ELF-1 (cell line): ENCODE measurements around the gene GNAZ.

Source experiments
- DNase-seq: peaks from one replicate; pipeline ENCODE4 v3.0.0-alpha.2; 2016; ENCODE audit warnings: low read depth, low spot score

Gene GNAZ

GRCh38 chr22:23154461-23154860 lies 84.1 kb downstream of the GNAZ start:
- no peak for DNase-seq

- DNase-seq: no peak
Measured at GRCh38 chr22:23155143-23155542, 84.8 kb downstream of the GNAZ start.

- DNase-seq: no peak
Measured at GRCh38 chr22:23155831-23156230, 85.5 kb downstream of the GNAZ start.

DNA sequence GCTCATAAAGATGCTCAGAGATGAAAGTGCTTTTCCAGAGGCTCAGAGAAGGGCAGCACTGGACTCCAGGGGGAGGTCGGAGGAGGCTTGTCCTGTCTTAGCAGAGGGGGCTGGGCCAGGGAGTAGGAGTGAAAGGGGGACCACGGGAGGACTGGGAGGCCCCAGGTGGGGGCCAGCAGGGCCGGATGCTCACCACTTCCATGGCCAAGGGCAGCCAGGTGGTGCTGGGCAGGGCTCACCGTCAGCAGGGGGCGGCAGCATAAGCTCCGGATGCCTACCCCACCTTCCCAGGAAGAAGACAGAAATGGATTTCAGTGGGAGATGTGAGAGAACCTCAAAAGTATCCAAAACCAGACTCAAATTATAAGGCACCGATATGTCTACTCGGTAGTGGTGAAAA lies 86.0 kb downstream of the GNAZ start:
- no peak for DNase-seq

DNA sequence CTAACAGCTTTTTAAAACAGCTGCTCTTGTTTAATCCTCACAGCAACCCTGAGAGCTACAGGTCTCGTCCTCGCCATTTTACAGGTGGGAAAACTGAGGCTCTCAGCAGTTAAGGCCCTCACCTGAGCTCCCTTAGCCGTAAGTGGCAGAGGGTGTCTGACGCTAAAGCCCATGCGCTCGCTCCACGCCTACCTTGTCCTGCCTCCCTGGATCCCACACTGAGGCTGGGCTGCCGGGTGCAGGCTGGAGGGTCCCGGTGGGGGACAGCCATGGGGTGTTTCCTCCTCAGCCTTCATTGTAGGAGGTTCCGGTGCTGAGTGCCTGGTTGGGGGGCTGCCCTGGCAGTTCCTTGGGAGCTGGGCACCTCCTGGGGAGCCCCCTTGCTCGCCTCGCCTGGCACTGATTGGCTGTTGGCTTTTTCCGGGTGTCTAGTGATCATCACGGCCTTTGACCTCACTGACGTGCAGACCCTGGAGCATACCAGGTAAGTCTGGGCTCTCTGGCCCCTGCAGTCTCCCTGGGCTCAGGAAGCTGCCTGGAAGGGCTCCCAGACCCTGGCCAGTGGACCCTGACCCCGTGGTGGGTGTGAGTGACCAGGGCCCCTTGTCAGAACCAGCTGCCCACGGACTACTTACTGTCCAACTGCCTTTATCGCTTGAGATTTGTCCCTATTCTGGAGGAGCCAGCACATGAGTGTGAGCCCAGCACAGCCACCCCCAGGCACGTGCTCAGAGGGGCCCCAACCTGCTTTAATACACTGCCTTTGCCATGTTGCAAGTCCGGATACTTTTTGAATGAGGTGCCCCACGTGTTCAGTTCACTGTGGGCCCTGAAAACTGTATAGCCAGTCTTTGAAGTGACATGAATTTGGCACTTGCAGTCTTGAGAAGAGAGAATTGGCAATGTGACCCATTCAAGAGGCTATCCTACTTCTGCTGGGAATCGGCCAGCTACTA lies 87.5 kb downstream of the GNAZ start:
- no peak for DNase-seq

DNA sequence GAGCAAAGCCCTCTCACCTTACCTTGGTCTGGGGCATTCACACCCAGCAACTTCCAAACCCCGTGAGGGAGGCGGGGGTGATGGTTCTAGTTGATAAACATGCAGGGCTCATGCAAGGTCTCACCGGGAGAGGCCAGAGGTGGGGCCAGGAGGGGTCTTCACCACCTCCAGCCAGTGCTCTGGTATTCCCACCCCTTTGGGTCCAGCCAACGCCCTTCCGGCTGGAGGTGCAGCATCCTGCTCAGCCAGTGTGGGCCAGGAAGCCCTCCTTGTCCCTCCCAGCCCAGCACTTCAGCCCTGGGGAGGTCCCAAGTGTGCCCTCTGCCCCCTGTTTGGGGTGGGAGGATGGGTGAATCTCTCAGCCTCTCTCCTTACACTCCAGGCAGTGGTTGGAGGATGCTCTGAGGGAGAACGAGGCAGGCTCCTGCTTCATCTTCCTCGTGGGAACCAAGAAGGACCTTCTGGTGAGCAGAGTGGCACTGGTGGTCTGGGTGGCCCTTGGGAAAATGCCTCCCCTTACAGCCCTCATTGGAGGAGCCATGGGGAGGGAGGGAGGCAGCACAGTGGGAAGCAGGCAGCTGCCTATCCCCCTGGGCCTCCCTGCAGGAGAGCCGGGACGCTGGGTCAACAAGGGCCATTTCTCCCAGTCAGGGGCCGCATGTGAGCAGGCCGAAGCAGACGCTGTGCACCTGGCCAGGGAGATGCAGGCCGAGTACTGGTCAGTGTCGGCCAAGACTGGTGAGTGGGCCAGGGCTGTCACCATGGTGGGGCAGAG lies 88.4 kb downstream of the GNAZ start:
- no peak for DNase-seq

- DNase-seq: no peak
Measured at GRCh38 chr22:23159291-23159630, 88.9 kb downstream of the GNAZ start.

DNA sequence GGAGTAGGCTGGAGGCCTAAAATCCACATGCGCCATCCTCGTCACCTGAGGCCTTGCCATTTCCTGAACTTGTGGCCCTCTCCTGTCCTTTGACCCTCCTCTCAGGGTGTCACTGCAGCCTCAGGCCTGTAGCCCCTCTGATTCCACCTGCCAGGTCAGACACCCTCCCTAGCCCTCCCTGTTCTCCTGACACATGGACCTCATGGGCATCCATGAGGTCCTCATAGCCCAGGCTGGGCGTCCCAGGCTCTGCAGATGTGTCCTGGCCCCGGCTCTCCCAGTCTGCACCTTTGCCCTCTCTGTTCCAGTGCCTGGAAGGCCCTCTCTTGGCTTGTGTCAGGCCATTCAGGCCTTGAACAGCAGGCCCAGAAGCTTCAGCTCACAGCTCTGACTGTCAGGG lies 90.7 kb downstream of the GNAZ start:
- no peak for DNase-seq

DNA sequence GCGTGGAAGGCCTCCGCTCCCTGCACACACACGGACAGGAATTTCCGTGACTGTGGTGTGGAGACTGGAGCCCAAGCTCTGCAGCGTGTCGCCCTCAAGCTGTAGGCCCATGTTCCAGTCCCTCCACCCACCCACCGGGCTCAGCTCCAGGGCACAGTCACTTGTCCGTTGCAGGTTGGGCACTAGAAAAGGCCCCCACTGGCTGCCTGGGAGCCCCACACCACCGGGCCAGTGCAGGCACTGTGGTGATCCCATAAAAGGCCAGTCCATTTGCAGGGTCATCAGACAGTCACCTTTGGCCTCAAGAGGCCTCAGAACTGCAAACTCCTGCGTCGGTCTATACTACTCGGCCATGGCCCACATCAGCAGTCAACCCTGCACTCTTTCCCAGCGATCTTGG lies 91.3 kb downstream of the GNAZ start:
- DNase-seq: no peak

- DNase-seq: no peak
Measured at GRCh38 chr22:23163665-23164064, 93.3 kb downstream of the GNAZ start.

GRCh38 chr22:23164091-23164490 lies 93.8 kb downstream of the GNAZ start:
- DNase-seq: no peak

GRCh38 chr22:23166042-23166831 lies 95.9 kb downstream of the GNAZ start:
- DNase-seq: no peak

DNA sequence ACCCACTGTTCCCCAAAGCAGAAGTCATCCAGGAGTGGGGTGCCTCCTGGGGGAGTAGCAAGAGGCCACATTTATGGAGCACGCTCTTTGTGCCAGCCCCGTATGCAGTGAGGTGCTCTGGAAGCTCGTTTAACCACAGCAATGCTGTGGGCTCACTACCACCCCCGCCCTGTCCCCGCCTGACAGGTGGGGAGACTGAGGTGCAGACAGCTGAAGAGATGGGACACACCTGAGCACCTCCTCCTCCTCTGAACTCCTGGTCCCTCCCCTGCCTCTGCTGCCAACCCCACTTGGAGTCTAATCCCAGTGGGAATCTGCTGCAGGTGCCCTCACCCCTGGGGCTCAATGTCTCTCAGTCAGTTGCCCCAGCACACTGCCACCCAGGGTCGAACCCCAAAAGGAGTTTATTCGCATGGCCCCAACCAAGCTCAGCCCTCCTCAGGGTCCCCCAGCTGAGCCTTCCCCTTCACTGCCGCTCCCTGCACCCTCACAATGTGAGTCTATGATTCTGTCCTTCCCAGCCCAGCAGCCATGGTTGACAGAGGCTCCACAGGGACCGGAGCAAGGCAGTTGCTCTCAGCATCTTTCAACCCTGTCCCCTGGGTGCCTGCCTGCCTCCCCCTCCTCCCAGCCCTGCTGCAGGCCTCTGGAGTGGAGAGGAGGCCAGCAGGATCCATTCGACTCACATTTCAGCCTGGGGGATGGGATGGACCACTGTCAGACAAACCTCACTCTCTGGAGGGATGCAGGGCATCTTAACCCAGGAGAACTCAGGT lies 96.7 kb downstream of the GNAZ start:
- DNase-seq: no peak

DNA sequence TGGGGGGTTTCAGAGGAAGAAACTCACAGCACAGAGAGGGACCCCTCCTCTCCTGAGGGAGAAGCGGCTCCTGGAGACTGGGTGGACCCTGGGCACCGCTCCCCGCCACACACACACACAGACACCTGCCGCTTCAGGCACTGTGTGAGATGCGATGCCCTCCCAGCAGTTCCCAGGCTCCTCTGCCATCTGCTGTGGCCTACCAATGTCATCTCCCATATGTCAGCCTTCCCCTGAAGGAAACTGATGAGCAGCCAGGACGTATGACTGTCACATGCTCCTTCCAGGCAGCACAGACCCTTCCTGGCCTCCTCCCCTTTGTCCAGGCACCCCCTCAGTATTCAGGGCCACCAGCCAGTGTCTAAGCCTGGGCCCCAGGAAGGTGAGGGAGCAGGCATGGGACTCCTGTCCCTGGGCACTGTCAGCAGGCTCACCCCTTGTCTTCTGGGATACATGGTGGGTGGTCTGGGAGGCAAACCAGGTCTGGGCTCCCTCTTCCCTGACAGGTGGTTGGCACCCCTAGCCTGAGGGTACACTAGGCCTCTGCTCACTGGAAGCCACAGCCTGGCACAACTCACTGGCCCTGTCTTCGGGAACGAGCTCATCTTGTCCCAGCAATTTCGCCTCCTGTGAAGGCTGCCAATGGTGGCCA lies 98.2 kb downstream of the GNAZ start:
- DNase-seq: no peak

DNA sequence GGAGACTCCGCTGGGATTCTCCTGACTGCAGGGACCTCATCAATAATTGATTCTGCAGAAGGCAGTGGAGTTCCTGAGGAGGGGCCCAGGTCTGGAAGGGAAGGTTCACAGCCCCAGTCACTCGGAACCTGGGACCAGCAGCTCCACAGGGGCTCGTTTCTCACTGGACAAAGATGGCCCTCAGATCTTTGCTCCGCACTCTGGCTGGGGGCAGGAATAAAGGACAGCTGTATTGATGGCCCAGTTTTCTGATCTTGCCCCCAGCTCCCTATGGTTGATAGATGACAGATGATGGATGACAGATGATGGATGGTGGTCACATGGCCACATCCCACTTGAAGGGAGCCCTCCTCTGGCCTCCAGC lies 98.7 kb downstream of the GNAZ start:
- DNase-seq: no peak
